MM.1S (cell line): ENCODE measurements around the gene TMC2.

Experiments
- CTCF ChIP-seq: fragments of 300-600 bp; sonication (generic); IDR thresholded peaks from 2 replicates; pipeline ENCODE4 v1.5.1; 2016; ENCODE audit warnings: antibody characterized with exemption, low read length, mixed read lengths
- EZH2 ChIP-seq: fragments of 300-600 bp; sonication (generic); optimal IDR thresholded peaks from 2 replicates; pipeline ENCODE3; 2017; ENCODE audit warnings: low read depth, mild to moderate bottlenecking, antibody characterized with exemption, low read length, mixed read lengths
- EZH2phosphoT487 ChIP-seq: fragments of 300-600 bp; sonication (generic); IDR thresholded peaks from 2 replicates; pipeline ENCODE4 v1.6.1; 2018; ENCODE audit warnings: antibody characterized with exemption, low read length

DNA sequence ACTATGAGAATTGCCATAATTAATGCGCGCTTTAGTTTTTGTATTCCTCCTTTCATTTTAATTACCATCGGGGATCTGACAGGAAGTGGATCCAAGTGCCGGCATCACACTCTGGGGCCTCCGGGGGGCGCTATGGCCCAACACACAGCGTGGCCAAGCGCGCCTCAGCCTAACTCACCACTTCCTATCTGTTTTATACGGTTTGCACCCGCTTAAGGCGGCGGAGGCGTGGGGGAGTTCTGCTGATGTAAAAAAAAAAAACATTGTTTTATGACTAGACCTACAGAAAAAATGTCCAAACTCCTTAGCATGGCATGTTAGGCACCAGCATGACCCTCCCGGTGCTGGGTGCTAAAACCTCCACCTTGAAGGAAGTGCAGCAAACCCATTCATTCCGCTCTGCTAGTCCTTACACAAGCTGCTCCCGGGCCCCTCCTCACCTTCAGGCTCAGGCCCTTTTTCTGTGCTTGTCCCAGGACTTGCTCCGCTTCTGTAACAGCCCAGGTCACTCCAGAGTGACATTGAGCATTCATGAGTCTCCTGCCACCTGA is 151.7 kb downstream of the TMC2 start:
- TF ChIP-seq EZH2phosphoT487: no peak
- peak; percentile 71 for TF ChIP-seq CTCF
- TF ChIP-seq EZH2: no peak
